Measurements from ENCODE around the gene GDPD4. TPM values are rescaled to one million over a fixed set of nuclear protein-coding genes. Genes with fewer than 3 reads are reported as not detected.

Gene GDPD4
- total and polyA plus RNA-seq, 7 donors, result not detected

DNA sequence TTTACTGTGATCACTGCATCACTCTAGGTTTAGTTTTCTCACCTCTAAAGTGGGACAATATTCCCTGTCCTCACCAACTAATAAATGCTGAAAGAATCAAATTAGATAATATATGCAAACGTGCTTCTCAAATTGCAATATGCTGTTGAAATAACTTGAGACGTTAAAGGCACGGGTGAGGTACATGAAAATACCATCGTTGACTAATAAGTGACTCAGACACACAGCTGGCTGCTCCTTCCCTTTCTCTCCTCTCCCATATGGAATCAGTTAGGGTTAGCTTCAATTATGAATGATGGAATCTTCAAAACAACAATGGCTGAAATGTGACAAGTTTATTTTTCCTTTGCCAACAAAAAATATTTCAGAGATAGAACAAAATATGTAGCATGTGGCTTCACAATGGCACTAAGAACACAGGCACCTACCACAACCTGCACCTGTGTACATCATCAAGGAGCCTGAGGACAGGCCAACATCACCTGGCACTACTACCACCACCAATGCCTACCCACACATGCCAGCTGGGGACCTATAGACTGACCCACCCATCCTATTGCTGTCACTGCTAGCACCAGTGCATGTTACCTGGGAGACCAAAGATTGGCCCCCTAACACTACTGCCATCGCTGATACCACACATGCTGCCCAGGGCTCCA, 13.7 kb downstream of the GDPD4 start:
- Histone ChIP-seq H3K4me3 (no peak overlapping the region), H3K27me3 (peaks cover 0 to 5% (median 0%) of the 10 kb centered on the region in 3 donors), H3K9me3 (no peaks in the 10 kb centered on the region), H3K27ac (no peak overlapping the region), H3K36me3 (no peaks in the 10 kb centered on the region), H3K4me1 (no peaks in the 10 kb centered on the region)
- no peak for DNase-seq
- intact Hi-C loops (cut with DNase I), result no loop called here
- TF ChIP-seq POLR2A (IDR thresholded peaks at IDR 0.05) (no peak), EP300 (IDR thresholded peaks at IDR 0.05) (no peak), POLR2AphosphoS5 (IDR thresholded peaks at IDR 0.05) (no peak)
- TF ChIP-seq, protein P1, sequence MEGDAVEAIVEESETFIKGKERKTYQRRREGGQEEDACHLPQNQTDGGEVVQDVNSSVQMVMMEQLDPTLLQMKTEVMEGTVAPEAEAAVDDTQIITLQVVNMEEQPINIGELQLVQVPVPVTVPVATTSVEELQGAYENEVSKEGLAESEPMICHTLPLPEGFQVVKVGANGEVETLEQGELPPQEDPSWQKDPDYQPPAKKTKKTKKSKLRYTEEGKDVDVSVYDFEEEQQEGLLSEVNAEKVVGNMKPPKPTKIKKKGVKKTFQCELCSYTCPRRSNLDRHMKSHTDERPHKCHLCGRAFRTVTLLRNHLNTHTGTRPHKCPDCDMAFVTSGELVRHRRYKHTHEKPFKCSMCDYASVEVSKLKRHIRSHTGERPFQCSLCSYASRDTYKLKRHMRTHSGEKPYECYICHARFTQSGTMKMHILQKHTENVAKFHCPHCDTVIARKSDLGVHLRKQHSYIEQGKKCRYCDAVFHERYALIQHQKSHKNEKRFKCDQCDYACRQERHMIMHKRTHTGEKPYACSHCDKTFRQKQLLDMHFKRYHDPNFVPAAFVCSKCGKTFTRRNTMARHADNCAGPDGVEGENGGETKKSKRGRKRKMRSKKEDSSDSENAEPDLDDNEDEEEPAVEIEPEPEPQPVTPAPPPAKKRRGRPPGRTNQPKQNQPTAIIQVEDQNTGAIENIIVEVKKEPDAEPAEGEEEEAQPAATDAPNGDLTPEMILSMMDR (IDR thresholded peaks at IDR 0.05), result no peak
- 86 to 88% methylated on average over 5 of the region's 5 CpGs for WGBS, 2 donors

DNA sequence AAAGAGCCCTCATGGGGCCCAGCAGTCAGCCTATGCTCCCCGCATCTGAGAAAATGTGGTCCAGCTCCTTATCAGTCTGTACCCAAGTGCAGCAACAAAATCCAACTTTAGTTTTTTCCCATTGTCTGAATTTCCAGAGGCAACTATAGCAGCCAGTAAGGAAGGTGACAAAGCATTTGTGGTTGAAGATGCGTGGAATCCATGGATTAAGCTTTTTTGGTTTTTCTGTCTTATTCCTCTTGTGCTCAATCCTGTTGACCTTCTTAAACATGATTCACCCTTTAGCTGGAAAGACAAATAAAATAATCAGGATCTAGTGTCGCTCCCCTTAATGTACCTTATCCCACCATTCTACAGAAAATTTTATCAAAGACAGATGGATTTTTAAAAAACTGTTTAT, 14.3 kb downstream of the GDPD4 start:
- 90 to 94% methylated on average over 3 of the region's 3 CpGs for WGBS, 2 donors
- TF ChIP-seq, protein P1 (IDR thresholded peaks at IDR 0.05), result no peak
- TF ChIP-seq POLR2A (IDR thresholded peaks at IDR 0.05) (no peak), POLR2AphosphoS5 (IDR thresholded peaks at IDR 0.05) (no peak), EP300 (IDR thresholded peaks at IDR 0.05) (no peak)

DNA sequence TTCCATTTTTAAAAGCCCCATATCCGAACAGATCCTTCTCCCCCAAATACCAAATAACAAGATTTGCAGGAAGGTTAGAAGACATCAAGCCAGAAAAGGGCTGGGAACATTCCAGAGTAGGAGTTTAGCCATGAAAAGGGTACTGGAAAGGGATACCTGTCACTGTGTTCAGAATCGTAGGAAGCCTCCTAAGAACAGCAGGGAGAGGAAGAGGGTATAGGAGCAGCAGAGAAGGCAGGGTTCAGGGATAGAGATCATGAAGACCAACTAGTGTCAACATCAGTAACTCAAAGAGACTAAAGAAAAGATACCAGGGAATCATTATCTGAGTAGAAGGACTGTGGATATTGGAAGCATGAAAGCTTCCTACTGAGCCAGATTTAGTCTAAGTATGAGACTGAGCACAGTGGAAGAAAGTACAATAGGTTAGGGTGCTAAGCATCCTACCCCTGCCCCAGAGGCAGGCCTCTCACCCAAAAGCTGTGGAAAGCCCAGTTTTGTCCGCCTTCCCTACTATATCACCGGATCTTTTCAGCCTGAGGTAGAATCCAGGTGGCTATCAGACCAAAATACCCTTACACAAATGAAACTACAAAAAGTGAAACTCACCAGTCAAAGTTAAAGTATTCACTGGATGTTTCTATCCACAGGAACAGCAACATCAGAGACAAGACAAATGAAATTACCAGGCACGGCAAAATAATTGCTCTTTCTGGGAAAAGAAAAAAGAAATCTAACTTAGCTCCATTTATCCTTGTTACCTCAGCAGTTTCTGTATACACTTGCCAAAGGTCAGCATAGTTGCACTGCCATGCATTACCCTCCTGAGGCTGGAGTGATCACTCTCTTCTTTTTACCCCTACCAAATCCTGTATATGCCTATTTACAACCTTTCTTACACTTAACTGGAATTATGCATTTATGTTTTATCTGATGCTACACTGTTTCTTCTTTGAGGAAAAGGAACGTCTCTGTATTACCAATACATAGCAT, 16.7 kb downstream of the GDPD4 start:
- intact Hi-C loops (cut with DNase I), result no loop called here
- no peak overlapping the region for H3K27ac ChIP-seq
- H3K27me3 ChIP-seq, result peaks cover 0 to 5% (median 0%) of the 10 kb centered on the region in 3 donors
- H3K9me3 ChIP-seq, result no peaks in the 10 kb centered on the region
- 85 to 92% methylated on average over 6 of the region's 6 CpGs for WGBS, 2 donors
- H3K36me3 ChIP-seq, result no peaks in the 10 kb centered on the region
- no peak for DNase-seq
- H3K4me1 ChIP-seq, result no peaks in the 10 kb centered on the region
- TF ChIP-seq EP300 (IDR thresholded peaks at IDR 0.05) (no peak), POLR2A (IDR thresholded peaks at IDR 0.05) (no peak), POLR2AphosphoS5 (IDR thresholded peaks at IDR 0.05) (no peak)
- TF ChIP-seq, protein P1 (IDR thresholded peaks at IDR 0.05), result no peak
- H3K4me3 ChIP-seq, result no peak overlapping the region

More for the DNA sequence above, 14.3 kb downstream of the GDPD4 start:
- Histone ChIP-seq H3K4me3 (no peak overlapping the region), H3K9me3 (no peaks in the 10 kb centered on the region), H3K27me3 (peaks cover 0 to 5% (median 0%) of the 10 kb centered on the region in 3 donors), H3K4me1 (no peaks in the 10 kb centered on the region), H3K27ac (no peak overlapping the region), H3K36me3 (no peaks in the 10 kb centered on the region)
- DNase-seq, result no peak
- intact Hi-C loops (cut with DNase I), result no loop called here

DNA sequence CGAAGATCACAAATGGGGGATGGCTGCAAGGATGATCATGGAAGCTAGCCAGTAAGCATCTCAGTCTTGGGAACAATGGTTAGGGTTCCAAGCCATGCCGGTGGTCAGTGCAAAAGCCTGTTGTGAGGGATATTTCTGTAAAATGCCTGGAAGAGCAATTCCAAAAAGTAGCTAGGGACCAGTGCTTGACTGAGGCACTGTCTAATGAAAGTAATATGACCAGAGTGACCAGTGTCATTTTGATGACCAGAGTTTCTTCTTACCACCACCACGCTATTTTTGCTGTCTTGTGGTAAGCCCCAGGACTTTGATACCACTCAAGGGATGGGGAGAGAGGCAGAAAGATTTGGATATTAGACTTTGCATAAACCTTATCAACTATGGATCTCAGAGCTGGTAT, 18.4 kb downstream of the GDPD4 start:
- 75 to 76% methylated on average over 3 of the region's 3 CpGs for WGBS, 2 donors
- no peak for TF ChIP-seq EP300 (IDR thresholded peaks at IDR 0.05)
- no peak for TF ChIP-seq POLR2A (IDR thresholded peaks at IDR 0.05)
- TF ChIP-seq, protein P1 (IDR thresholded peaks at IDR 0.05), result no peak
- no peak for TF ChIP-seq POLR2AphosphoS5 (IDR thresholded peaks at IDR 0.05)
- H3K9me3 ChIP-seq, result no peaks in the 10 kb centered on the region
- H3K36me3 ChIP-seq, result no peaks in the 10 kb centered on the region
- no peak overlapping the region for H3K4me3 ChIP-seq
- no peak for DNase-seq
- intact Hi-C loops (cut with DNase I), result no loop called here
- H3K4me1 ChIP-seq, result no peaks in the 10 kb centered on the region
- peaks cover 0 to 4% (median 0%) of the 10 kb centered on the region in 3 donors for H3K27me3 ChIP-seq
- no peak overlapping the region for H3K27ac ChIP-seq

Measured in sigmoid colon (tissue), 7 donors.